Upper lobe of left lung (tissue), 4 donors: ENCODE data around the gene RUFY3.

Experiments used
- EP300 ChIP-seq, 4 donors: sonication (generic); formaldehyde crosslinking; IDR thresholded peaks; one replicate each; pipeline ENCODE4 v1.5.1; 2017; ENCODE audit warnings: antibody characterized with exemption in 4 of 4, control low read depth in 2 of 4
- POLR2A ChIP-seq, 4 donors: fragments of 450-650 bp; IDR thresholded peaks; one replicate each; pipeline ENCODE4 v1.5.1; 2016 to 2017; ENCODE audit warnings: antibody characterized with exemption in 4 of 4, mild to moderate bottlenecking in 2 of 4
- TF ChIP-seq, protein P1 (sequence below), 6 experiments: fragments of 450-650 bp in 4 of 6; fragments of 200-600 bp in 2 of 6; sonication (generic) in 2 of 6; IDR thresholded peaks; one replicate each; pipeline ENCODE4 v1.5.1; 2016 to 2019; ENCODE audit warnings: antibody characterized with exemption in 6 of 6

DNA sequence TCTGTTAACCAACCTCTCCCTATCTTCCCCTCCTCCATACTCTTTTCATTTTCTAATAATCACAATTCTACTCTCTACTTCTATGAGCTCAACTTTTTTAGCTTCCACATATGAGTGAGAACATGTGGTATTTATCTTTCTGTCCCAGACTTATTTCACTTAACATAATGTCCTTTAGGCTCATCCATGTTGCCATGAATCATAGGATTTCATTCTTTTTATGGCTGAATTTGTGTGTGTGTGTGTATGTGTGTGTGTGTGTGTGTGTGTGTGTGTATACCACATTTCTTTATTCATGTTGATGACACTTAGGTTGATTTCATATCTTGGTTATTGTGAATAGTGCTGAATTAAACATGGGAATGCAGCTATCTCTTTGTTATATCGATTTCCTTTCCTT lies 37.4 kb downstream of the RUFY3 start:
- TF ChIP-seq POLR2A (IDR thresholded peaks at IDR 0.05) (no peak), EP300 (IDR thresholded peaks at IDR 0.05) (no peak)
- TF ChIP-seq, protein P1, sequence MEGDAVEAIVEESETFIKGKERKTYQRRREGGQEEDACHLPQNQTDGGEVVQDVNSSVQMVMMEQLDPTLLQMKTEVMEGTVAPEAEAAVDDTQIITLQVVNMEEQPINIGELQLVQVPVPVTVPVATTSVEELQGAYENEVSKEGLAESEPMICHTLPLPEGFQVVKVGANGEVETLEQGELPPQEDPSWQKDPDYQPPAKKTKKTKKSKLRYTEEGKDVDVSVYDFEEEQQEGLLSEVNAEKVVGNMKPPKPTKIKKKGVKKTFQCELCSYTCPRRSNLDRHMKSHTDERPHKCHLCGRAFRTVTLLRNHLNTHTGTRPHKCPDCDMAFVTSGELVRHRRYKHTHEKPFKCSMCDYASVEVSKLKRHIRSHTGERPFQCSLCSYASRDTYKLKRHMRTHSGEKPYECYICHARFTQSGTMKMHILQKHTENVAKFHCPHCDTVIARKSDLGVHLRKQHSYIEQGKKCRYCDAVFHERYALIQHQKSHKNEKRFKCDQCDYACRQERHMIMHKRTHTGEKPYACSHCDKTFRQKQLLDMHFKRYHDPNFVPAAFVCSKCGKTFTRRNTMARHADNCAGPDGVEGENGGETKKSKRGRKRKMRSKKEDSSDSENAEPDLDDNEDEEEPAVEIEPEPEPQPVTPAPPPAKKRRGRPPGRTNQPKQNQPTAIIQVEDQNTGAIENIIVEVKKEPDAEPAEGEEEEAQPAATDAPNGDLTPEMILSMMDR (IDR thresholded peaks at IDR 0.05), result no peak
